NOMO-1 treated with DMSO at 0.1 percent for 48 hours (cell line): Measurements from ENCODE around the gene MRFAP1.
"Not testable (repeated sequence)": the region's sequence is repeated elsewhere in the genome, so short reads cannot be mapped to it uniquely, and the experiment has no call there.

Experiments used
- DNase-seq: peaks from one replicate; lab custom pipeline; 2025; ENCODE audit not compliant: unreplicated experiment; lab: John Stamatoyannopoulos, UW

The MRFAP1 gene

DNA sequence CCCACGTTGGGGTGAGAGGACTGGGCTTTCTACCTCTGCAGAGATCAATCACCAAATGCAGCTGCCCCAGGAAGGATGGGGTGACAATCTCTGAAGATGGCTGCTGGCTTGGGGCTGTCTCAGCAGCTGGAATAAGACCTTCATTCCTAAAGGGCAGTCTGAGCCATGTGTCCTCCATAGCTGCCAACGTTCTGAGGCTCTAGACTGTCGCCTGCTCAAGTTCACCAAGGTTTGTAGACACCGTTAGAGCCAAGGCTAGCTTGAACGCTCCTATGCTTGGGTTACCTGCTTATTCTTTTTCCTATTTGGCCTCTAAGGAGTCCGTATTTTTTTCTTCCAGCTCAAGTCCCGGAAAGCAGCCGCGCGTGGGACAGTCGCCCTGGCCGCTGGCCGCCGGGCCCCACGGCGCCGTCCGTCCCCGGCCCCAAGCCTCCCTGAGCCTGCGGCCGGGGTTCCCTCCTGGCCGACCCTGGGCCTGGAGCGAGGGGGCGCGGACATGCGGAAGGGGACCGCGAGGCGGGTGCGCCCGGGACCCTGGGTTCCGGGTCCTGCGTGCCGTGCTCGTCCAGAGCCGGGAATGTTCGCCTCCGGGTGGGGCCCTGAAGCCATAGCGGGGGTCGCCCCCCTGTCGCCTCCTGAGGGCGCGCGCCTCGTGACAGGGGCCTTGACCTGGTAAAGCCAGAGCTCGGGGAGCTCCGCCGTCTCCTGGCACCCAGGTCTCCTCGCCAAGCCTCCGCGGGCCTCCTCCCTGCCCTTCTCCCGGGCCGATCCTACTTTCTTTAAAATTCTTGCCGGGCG lies 23.3 kb downstream of the MRFAP1 start:
- DNase-seq, result no peak

GRCh38 chr4:6665320-6665654 lies 24.8 kb downstream of the MRFAP1 start:
- DNase-seq, result no peak

- DNase-seq, result no peak
These were observed 27.9 kb downstream of the MRFAP1 start for GRCh38 chr4:6668391-6668790.

GRCh38 chr4:6671648-6672047 lies 31.2 kb downstream of the MRFAP1 start:
- no peak for DNase-seq

DNA sequence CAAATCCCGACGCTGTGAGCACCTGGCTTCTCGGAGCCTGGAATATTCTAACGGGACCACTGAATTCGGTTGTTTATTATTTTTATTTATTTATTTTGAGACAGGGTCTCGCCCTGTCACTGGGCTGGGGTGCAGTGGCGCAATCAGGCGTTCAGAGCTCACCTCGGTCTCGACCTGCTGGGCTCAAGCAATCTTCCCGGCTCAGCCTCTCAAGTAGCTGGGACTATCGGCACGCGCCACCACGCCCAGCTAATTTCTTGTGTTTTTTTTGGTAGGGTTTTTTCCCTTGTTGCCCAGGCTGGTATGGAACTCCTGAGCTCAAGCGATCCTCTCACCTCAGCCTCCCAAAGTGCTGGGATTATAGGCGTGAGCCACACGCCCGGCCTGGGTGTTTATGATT lies 31.6 kb downstream of the MRFAP1 start:
- no peak for DNase-seq

- DNase-seq, result not testable (repeated sequence)
These were observed 32.2 kb downstream of the MRFAP1 start for GRCh38 chr4:6672541-6673190.

DNA sequence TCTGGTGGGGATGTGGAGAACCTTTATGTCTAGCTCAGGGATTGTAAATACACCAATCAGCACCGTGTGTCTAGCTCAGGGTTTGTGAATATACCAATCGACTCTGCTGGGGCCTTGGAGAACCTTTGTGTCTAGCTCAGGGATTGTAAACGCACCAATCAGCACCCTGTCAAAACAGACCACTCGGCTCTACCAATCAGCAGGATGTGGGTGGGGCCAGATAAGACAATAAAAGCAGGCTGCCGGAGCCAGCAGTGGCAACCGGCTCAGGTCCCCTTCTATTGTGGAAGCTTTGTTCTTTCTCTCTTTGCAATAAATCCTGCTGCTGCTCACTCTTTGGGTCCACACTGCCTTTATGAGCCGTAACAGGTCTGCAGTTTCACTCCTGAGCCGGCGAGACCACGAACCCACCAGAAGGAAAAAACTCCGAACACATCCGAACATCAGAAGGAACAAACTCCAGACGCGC lies 32.7 kb downstream of the MRFAP1 start:
- not testable (repeated sequence) for DNase-seq

- peak; percentile 93 for DNase-seq
These were observed 33.4 kb downstream of the MRFAP1 start for GRCh38 chr4:6673660-6674499.

GRCh38 chr4:6674500-6675149 lies 34.1 kb downstream of the MRFAP1 start:
- peak; percentile 42 for DNase-seq

- DNase-seq, result no peak
These were observed 36.5 kb downstream of the MRFAP1 start for GRCh38 chr4:6676722-6677558.

- no peak for DNase-seq
These were observed 40.0 kb downstream of the MRFAP1 start for GRCh38 chr4:6680372-6681034.

DNA sequence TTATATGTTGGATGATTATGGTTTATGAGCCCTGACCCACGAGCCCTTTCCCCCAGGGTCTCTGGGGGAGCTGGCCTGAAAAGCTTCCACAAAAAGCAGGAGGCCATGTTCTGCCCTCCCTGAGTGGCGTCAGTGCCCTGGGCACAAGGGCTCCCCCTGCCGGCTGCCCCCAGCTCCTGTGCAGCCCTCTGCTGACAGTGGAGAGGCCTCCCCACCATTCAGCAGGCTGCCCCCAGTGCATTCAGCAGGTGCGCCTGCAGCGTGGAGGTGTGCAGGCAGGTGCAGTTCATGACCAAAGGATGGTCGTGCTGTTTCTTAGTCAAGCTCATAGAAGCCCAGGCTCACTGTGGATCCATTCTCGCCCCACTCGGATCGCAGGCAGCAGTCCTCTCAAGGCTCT lies 40.7 kb downstream of the MRFAP1 start:
- DNase-seq, result no peak

- DNase-seq, result peak; percentile 81
These were observed 42.5 kb downstream of the MRFAP1 start for GRCh38 chr4:6682862-6683590.

DNA sequence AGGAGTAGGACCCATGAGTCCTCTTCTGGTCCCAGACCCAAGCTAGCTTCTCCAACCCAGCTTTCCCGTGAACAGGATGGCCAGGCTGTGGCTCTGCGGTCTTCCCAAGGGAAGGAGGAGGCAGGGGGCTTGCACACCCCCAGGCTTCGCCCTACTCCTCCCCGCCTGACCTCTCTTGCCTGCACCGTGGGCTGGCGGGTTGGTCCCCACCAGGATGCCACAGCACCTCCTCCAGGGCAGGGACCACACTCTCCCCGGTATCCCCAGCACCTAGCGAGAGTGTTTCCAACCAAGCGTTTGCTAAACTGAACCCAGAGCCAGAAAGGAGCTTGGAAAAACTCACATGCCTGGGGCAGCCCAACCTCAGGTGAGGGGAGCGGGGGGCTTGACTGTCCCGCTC lies 44.2 kb downstream of the MRFAP1 start:
- no peak for DNase-seq

DNA sequence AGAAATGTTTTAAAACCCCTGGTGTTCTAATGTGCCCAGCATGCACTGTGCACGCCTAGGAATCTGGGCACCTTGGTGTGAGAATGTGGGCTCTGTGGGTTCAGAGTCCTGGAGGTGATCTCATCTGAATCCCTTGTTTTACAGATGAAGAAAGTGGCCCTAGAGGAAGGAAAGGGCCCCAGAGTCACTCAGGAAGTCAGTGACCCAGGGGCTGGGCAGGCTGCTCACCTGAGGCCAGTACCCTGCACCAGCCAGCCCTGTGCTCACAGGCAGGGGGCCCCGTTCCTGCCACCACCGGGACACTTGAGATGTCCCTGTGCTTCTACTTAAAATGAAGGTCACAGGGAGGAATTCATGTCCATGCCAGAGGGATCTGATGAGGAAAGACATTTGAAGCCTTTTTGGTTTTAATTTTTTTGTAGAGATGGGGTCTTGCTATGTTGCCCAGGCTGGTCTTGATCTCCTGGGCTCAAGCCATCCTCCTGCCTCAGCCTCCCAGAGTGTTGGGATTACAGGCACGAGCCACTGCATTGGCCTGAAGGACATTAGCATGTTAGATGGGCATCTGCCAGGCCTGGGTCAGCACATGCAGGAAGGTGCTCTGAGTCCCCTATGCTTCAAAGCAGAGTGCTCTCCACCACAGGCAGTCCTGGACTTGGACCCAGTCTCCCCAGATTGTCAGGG lies 45.8 kb downstream of the MRFAP1 start:
- DNase-seq, result no peak

DNA sequence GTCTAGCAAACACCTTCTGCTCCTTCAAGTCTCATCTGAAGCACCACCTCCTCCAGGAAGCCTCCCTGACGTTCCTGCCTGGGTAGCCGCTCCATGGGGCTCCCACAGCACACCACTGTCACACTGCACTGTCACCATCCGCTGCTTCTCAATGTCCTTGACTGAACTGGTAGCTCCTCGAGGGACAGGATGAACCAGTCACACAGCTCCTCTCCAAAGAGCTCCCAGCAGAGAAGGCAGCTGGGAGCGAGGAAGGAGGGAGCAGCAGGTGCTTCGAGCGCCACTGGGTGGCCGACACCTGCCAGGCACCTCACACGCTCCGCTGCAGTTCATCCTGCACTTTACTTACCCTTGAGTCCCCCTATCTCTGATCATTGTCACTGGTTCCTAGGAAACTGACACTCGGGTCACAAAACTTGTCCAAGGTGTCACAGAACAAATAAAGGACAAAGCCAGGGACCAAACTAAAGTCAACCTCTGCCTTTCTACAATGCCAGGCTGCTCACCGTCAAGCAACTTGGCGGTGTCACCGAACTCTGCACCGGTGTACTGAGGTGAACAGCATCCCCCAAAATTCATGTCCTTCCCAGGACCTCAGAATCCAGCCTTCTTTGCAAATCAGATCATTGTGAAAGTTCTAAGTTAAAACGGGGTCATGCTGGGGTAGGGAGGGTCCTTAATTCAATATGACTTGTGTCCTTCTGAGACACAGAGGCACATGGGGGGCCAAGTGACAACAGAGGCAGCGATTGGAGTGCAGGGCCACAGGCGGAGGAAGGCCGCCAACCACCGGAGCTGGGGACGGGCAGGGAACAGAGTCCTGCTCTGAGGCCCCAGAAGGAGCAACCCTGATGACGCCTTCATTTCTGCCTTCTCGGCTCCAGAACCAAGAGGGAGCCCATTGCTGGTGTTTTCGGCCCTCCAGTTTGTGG lies 47.7 kb downstream of the MRFAP1 start:
- DNase-seq, result no peak

DNA sequence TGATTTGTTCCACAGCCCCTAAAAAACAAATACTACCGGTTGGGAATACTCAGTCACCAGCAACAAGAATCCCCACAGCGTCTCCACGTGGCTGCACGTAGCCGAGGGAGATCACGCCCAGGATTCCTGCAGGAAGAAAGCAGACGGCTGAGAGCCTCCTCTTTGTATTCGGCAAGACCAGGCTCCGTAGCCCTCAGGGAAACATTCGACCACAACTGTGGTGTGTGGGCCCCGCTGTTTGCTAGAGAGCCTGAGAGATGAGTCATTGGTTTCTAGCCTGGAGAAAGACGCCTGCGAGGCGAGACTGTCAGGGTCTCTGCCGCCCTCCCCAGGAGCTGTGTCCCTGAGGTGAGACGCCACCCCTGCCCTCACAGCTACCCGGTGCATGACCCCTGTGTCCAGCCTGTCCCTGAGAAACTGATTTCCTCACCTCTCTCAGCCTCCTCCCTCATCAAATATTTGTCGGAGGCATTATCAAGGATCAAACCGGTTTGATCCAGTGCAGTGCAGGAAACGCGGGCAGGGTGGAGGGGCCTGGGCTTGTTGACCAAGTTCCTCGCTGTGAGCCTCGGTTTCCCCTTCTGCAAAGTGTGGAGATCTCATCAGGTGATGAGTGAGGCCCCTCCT lies 48.5 kb downstream of the MRFAP1 start:
- DNase-seq, result peak; percentile 82
